Liver (tissue), 9 donors: Measurements from ENCODE around the gene ENTR1. TPM values are rescaled to one million over a fixed set of nuclear protein-coding genes. Genes with fewer than 3 reads are reported as not detected.
A peak's percentile ranks its signal among the peaks of the same experiment; 100 is the strongest.

Source experiments
- DNase-seq: peaks from one replicate; pipeline ENCODE4 v3.0.0-alpha.2; 2017; ENCODE audit warnings: low spot score
- H3K27ac ChIP-seq, 2 donors: one replicate each; pipeline ENCODE4 v1.7.0; 2013; ENCODE audit warnings: inconsistent platforms in 2 of 2, low read length in 2 of 2, control low read depth in 1 of 2, low read depth in 1 of 2, mild to moderate bottlenecking in 1 of 2
- H3K27me3 ChIP-seq, 4 donors: one replicate each; pipeline versions ENCODE4 v1.6.1 to v1.7.0; 2013; ENCODE audit warnings: low read length in 3 of 4, inconsistent platforms in 1 of 4, mild to moderate bottlenecking in 1 of 4, moderate library complexity in 1 of 4; ENCODE audit not compliant: control insufficient read depth in 4 of 4, insufficient read depth in 4 of 4
- H3K36me3 ChIP-seq, 4 donors: one replicate each; pipeline versions ENCODE4 v1.6.1 to v1.7.0; 2013; ENCODE audit warnings: low read length in 3 of 4, mild to moderate bottlenecking in 3 of 4, low read depth in 1 of 4, moderate library complexity in 1 of 4; ENCODE audit not compliant: control insufficient read depth in 4 of 4, insufficient read depth in 3 of 4
- H3K4me1 ChIP-seq, 4 donors: one replicate each; pipeline versions ENCODE4 v1.6.1 to v1.7.0; 2013; ENCODE audit warnings: low read length in 3 of 4, mild to moderate bottlenecking in 3 of 4, moderate library complexity in 1 of 4; ENCODE audit not compliant: control insufficient read depth in 4 of 4, insufficient read depth in 4 of 4
- H3K4me3 ChIP-seq, 3 donors: one replicate each; pipeline versions ENCODE4 v1.6.1 to v1.7.0; 2013; ENCODE audit warnings: low read length in 3 of 3, control low read depth in 1 of 3, low read depth in 1 of 3, mild to moderate bottlenecking in 1 of 3
- H3K9ac ChIP-seq, 2 donors: one replicate each; pipeline ENCODE4 v1.7.0; 2013; ENCODE audit warnings: low read length in 2 of 2, mild to moderate bottlenecking in 2 of 2, moderate library complexity in 2 of 2, control low read depth in 1 of 2, low read depth in 1 of 2
- H3K9me3 ChIP-seq, 4 donors: one replicate each; pipeline versions ENCODE4 v1.6.1 to v1.7.0; 2013; ENCODE audit warnings: low read length in 3 of 4; ENCODE audit not compliant: control insufficient read depth in 4 of 4
- EGR1 ChIP-seq, 2 donors: IDR thresholded peaks; 2 replicates each; pipeline ENCODE4 v1.6.1; 2016 to 2018; ENCODE audit warnings: antibody characterized with exemption in 2 of 2, low read depth in 2 of 2
- FOXA1 ChIP-seq: IDR thresholded peaks from 2 replicates; pipeline ENCODE4 v1.6.1; 2016; ENCODE audit warnings: antibody characterized with exemption
- FOXA2 ChIP-seq: IDR thresholded peaks from 2 replicates; pipeline ENCODE4 v1.6.1; 2016; ENCODE audit warnings: antibody characterized with exemption
- GABPA ChIP-seq, 2 donors: IDR thresholded peaks in 1 of 2; conservative IDR thresholded peaks in 1 of 2; 2 replicates each; pipeline ENCODE4 v1.6.1; 2016; ENCODE audit warnings: antibody characterized with exemption in 2 of 2, mild to moderate bottlenecking in 1 of 2, moderate library complexity in 1 of 2
- HNF4A ChIP-seq, 2 donors: conservative IDR thresholded peaks; 2 replicates each; pipeline ENCODE4 v1.6.1; 2016; ENCODE audit warnings: antibody characterized with exemption in 2 of 2, mild to moderate bottlenecking in 2 of 2
- HNF4G ChIP-seq: IDR thresholded peaks from 2 replicates; pipeline ENCODE4 v1.6.1; 2016; ENCODE audit warnings: antibody characterized with exemption
- JUND ChIP-seq, 2 donors: IDR thresholded peaks; 2 replicates each; pipeline ENCODE4 v1.6.1; 2016; ENCODE audit warnings: antibody characterized with exemption in 2 of 2
- NR2F2 ChIP-seq: IDR thresholded peaks from 2 replicates; pipeline ENCODE4 v1.6.1; 2016; ENCODE audit warnings: antibody characterized with exemption
- RAD21 ChIP-seq, 2 donors: IDR thresholded peaks; 2 replicates each; pipeline ENCODE4 v1.6.1; 2016; ENCODE audit warnings: antibody characterized with exemption in 2 of 2, mild to moderate bottlenecking in 2 of 2
- RXRA ChIP-seq, 2 donors: IDR thresholded peaks; 2 replicates each; pipeline ENCODE4 v1.6.1; 2017 to 2018; ENCODE audit warnings: antibody characterized with exemption in 2 of 2, mild to moderate bottlenecking in 1 of 2
- SP1 ChIP-seq: IDR thresholded peaks from 2 replicates; pipeline ENCODE4 v1.6.1; 2018; ENCODE audit warnings: antibody characterized with exemption, mild to moderate bottlenecking
- TAF1 ChIP-seq: conservative IDR thresholded peaks from 2 replicates; pipeline ENCODE4 v1.6.1; 2016; ENCODE audit warnings: antibody characterized with exemption, mild to moderate bottlenecking
- YY1 ChIP-seq: IDR thresholded peaks from 2 replicates; pipeline ENCODE4 v1.6.1; 2016; ENCODE audit warnings: antibody characterized with exemption, mild to moderate bottlenecking
- WGBS: extraction: QIAGEN DNeasy Blood & Tissue Kit; methylation state at CpG from one replicate; pipeline ENCODE4 v1.1.7; 2013; 5-methylcytosine and 5-hydroxymethylcytosine counted together
- polyA plus RNA-seq, 2 donors: library from polyadenylated mRNA; stranded (reverse) in 1 of 2; unstranded in 1 of 2; fragments of 200-250 nt in 1 of 2; fragments of >200 nt in 1 of 2; fragmentation: Nextera tagmentation in 1 of 2; extraction: Ambion mirVana in 1 of 2; gene quantifications; one replicate each; pipeline versions ENCODE4 v1.2.1 to v1.2.3, GENCODE V29; 2013 to 2015
- total RNA-seq, 2 donors: library from RNA; depleted of rRNA; stranded (reverse); fragments of >200 nt; gene quantifications; one replicate each; pipeline ENCODE4 v1.2.3, GENCODE V29; 2014
- TF ChIP-seq, protein P1 (sequence below): IDR thresholded peaks from 2 replicates; pipeline ENCODE4 v1.6.1; 2016; ENCODE audit warnings: antibody characterized with exemption
- TF ChIP-seq, protein P2 (sequence below): IDR thresholded peaks from 2 replicates; pipeline ENCODE4 v1.6.1; 2016; ENCODE audit warnings: antibody characterized with exemption
- TF ChIP-seq, protein P3 (sequence below): IDR thresholded peaks from 2 replicates; pipeline ENCODE4 v1.6.1; 2016; ENCODE audit warnings: antibody characterized with exemption
- TF ChIP-seq, protein P4 (sequence below): IDR thresholded peaks from 2 replicates; pipeline ENCODE4 v1.6.1; 2016; ENCODE audit warnings: antibody characterized with exemption, mild to moderate bottlenecking
- TF ChIP-seq, protein P5 (sequence below): fragments of 150-350 bp; IDR thresholded peaks from 2 replicates; pipeline ENCODE4 v1.5.1; 2017; ENCODE audit warnings: improper control_type of control experiment, low read depth, low read length; ENCODE audit not compliant: missing input control
- donor health status: healthy.
- donor health status: healthy.
- donor health status: healthy.
- donor health status: healthy.
- donor health status: healthy.

Gene ENTR1
- total and polyA plus RNA-seq, 4 donors: 11.0 to 28.1 (median 19.1) TPM

DNA sequence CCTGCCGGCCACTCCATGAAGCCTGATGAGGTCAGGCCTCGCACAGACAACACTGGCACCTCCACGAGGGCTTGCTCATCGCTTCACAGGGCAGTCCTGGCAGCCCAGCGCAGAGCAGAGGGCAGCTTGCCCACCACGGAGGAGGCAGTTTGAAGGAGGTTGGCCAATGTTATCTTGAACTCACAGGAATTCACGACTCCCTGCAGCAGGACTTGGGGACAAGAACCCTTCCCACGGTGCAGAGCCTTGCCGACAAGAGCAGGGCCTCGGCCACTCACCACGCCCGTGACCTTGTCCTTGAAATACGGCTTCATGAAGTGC, 15.4 kb downstream of the ENTR1 start:
- peak overlapping the region in 1 of 2 donors; percentile 78 for H3K27ac ChIP-seq
- H3K4me1 ChIP-seq: peaks cover 10 to 47% (median 34%) of the 10 kb centered on the region in 4 donors
- DNase-seq: no peak
- H3K27me3 ChIP-seq: no peaks in the 10 kb centered on the region
- peaks cover 0 to 37% (median 18%) of the 10 kb centered on the region in 4 donors for H3K36me3 ChIP-seq
- H3K9me3 ChIP-seq: no peaks in the 10 kb centered on the region
- H3K9ac ChIP-seq: no peak overlapping the region
- no peak for TF ChIP-seq FOXA2
- TF ChIP-seq YY1: no peak
- TF ChIP-seq SP1: no peak
- no peak for TF ChIP-seq HNF4G
- no peak for TF ChIP-seq FOXA1
- no peak for TF ChIP-seq RXRA (IDR thresholded peaks at IDR 0.05)
- TF ChIP-seq JUND (IDR thresholded peaks at IDR 0.05): no peak
- TF ChIP-seq, protein P1, sequence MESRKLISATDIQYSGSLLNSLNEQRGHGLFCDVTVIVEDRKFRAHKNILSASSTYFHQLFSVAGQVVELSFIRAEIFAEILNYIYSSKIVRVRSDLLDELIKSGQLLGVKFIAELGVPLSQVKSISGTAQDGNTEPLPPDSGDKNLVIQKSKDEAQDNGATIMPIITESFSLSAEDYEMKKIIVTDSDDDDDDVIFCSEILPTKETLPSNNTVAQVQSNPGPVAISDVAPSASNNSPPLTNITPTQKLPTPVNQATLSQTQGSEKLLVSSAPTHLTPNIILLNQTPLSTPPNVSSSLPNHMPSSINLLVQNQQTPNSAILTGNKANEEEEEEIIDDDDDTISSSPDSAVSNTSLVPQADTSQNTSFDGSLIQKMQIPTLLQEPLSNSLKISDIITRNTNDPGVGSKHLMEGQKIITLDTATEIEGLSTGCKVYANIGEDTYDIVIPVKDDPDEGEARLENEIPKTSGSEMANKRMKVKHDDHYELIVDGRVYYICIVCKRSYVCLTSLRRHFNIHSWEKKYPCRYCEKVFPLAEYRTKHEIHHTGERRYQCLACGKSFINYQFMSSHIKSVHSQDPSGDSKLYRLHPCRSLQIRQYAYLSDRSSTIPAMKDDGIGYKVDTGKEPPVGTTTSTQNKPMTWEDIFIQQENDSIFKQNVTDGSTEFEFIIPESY: no peak
- TF ChIP-seq, protein P2, sequence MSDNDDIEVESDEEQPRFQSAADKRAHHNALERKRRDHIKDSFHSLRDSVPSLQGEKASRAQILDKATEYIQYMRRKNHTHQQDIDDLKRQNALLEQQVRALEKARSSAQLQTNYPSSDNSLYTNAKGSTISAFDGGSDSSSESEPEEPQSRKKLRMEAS: no peak
- TF ChIP-seq HNF4A (conservative IDR thresholded peaks at IDR 0.05): no peak
- TF ChIP-seq NR2F2: no peak
- TF ChIP-seq, protein P3, sequence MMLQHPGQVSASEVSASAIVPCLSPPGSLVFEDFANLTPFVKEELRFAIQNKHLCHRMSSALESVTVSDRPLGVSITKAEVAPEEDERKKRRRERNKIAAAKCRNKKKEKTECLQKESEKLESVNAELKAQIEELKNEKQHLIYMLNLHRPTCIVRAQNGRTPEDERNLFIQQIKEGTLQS: no peak
- no peak for TF ChIP-seq GABPA (IDR thresholded peaks at IDR 0.05 in 1 of 2, conservative IDR thresholded peaks at IDR 0.05 in 1 of 2)
- no peak for TF ChIP-seq RAD21 (IDR thresholded peaks at IDR 0.05)
- TF ChIP-seq, protein P4, sequence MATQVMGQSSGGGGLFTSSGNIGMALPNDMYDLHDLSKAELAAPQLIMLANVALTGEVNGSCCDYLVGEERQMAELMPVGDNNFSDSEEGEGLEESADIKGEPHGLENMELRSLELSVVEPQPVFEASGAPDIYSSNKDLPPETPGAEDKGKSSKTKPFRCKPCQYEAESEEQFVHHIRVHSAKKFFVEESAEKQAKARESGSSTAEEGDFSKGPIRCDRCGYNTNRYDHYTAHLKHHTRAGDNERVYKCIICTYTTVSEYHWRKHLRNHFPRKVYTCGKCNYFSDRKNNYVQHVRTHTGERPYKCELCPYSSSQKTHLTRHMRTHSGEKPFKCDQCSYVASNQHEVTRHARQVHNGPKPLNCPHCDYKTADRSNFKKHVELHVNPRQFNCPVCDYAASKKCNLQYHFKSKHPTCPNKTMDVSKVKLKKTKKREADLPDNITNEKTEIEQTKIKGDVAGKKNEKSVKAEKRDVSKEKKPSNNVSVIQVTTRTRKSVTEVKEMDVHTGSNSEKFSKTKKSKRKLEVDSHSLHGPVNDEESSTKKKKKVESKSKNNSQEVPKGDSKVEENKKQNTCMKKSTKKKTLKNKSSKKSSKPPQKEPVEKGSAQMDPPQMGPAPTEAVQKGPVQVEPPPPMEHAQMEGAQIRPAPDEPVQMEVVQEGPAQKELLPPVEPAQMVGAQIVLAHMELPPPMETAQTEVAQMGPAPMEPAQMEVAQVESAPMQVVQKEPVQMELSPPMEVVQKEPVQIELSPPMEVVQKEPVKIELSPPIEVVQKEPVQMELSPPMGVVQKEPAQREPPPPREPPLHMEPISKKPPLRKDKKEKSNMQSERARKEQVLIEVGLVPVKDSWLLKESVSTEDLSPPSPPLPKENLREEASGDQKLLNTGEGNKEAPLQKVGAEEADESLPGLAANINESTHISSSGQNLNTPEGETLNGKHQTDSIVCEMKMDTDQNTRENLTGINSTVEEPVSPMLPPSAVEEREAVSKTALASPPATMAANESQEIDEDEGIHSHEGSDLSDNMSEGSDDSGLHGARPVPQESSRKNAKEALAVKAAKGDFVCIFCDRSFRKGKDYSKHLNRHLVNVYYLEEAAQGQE: no peak
- TF ChIP-seq EGR1 (IDR thresholded peaks at IDR 0.05; ENCODE audit: low read depth in 2 of 2): no peak
- TF ChIP-seq TAF1: no peak
- WGBS: 89% methylated on average over 13 of the region's 13 CpGs
- no peak overlapping the region for H3K4me3 ChIP-seq

DNA sequence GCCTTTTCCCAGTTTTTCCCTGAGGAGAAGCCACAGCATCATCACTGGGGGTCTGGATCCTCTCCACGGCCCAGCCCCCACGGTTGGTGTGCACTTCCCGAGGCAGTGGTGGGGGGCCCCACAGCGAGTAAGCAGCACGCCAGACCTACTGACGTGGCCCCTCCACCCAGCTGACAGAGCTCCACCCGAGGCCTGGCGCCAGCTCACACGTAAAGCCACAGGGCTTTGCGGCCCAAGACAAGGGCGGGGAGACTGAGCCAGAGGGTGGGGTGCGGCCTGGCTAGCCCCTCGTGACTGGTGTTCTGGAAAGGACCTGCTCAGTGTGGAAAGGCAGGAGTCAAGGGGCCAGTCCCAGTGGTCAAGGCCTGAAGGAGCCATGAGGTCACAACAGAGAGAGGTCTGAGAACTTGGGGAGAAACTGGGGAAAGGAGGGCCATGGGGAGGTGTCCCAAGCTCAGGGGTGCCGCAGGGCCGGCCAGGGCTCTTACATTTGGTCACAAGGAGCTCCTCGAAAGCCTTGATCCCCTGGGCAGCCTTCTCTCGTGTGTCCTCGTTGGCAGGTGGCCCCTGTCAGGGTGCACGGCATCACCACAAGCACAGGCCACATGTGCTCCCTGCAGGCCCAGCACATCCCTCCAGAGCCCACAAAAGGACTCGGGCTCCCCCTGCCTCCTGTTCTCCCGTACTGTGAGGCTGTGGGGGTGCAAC, 15.9 kb downstream of the ENTR1 start:
- H3K4me1 ChIP-seq: peaks cover 10 to 44% (median 33%) of the 10 kb centered on the region in 4 donors
- no peak overlapping the region for H3K27ac ChIP-seq
- no peak overlapping the region for H3K9ac ChIP-seq
- no peaks in the 10 kb centered on the region for H3K9me3 ChIP-seq
- 96% methylated on average over 21 of the region's 21 CpGs for WGBS
- no peak for DNase-seq
- H3K36me3 ChIP-seq: peaks cover 2 to 41% (median 20%) of the 10 kb centered on the region in 4 donors
- H3K4me3 ChIP-seq: no peak overlapping the region
- H3K27me3 ChIP-seq: no peaks in the 10 kb centered on the region
- TF ChIP-seq HNF4A (conservative IDR thresholded peaks at IDR 0.05): no peak
- no peak for TF ChIP-seq FOXA1
- TF ChIP-seq SP1: no peak
- TF ChIP-seq, protein P5, sequence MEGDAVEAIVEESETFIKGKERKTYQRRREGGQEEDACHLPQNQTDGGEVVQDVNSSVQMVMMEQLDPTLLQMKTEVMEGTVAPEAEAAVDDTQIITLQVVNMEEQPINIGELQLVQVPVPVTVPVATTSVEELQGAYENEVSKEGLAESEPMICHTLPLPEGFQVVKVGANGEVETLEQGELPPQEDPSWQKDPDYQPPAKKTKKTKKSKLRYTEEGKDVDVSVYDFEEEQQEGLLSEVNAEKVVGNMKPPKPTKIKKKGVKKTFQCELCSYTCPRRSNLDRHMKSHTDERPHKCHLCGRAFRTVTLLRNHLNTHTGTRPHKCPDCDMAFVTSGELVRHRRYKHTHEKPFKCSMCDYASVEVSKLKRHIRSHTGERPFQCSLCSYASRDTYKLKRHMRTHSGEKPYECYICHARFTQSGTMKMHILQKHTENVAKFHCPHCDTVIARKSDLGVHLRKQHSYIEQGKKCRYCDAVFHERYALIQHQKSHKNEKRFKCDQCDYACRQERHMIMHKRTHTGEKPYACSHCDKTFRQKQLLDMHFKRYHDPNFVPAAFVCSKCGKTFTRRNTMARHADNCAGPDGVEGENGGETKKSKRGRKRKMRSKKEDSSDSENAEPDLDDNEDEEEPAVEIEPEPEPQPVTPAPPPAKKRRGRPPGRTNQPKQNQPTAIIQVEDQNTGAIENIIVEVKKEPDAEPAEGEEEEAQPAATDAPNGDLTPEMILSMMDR: no peak
- TF ChIP-seq RAD21 (IDR thresholded peaks at IDR 0.05): no peak
- TF ChIP-seq JUND (IDR thresholded peaks at IDR 0.05): no peak
- no peak for TF ChIP-seq FOXA2
- no peak for TF ChIP-seq TAF1
- TF ChIP-seq EGR1 (IDR thresholded peaks at IDR 0.05; ENCODE audit: low read depth in 2 of 2): no peak
- no peak for TF ChIP-seq YY1
- TF ChIP-seq GABPA (IDR thresholded peaks at IDR 0.05 in 1 of 2, conservative IDR thresholded peaks at IDR 0.05 in 1 of 2): no peak
- no peak for TF ChIP-seq HNF4G
- TF ChIP-seq, protein P4: no peak
- TF ChIP-seq, protein P3: no peak
- no peak for TF ChIP-seq NR2F2
